WI38 (cell line): ENCODE data around the gene PPP1R3G.
"Not testable (repeated sequence)": the region's sequence is repeated elsewhere in the genome, so short reads cannot be mapped to it uniquely, and the experiment has no call there.

ENCODE experiments used
- H3K4me3 ChIP-seq: 2 replicates; pipeline ENCODE4 v1.5.1; 2011; ENCODE audit warnings: low read depth, mild to moderate bottlenecking, control low read depth, low read length
- CTCF ChIP-seq: IDR thresholded peaks from 2 replicates; pipeline ENCODE4 v1.5.1; 2012; ENCODE audit warnings: low read depth, mild to moderate bottlenecking, control low read depth, low read length

PPP1R3G gene

DNA sequence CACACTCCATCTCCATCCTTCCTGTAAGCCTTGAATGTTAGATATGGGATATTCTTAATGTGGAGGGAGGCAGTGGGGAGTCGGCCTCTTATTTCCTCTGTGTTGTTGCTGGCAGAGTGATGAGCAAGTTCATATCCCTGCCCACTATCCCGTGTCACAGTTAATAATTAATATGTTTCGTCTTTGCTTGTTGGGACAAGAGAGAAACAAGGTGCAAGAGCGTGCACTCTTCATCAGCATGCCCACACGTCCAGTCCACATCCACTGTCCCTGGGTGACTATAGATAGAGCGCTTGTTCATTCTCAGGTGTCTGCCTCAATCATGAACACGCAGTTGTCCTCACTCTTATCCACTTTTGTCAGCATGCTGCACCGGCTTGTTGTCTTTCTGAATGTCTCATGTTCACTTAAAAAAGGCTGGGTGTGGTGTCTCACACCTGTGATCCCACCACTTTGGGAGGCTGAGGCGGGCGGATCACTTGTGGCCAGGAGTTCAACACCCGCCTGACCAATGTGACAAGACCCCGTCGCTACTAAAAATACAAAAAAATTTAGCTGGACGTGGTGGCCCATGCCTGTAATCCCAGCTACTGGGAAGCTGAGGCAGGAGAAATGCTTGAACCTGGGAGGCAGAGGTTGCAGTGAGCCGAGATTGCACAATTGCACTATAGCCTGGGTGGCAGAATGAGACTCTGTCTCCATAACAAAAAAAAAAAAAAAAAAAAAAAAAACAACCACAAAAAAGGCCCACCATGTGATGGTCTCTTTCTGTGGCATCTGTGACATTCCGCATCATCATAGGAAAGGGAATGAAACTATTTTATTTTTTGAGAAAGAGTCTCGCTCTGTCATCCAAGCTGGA is 34.2 kb downstream of the PPP1R3G start:
- H3K4me3 ChIP-seq: no peak overlapping the region
- TF ChIP-seq CTCF: no peak

- TF ChIP-seq CTCF: no peak
- H3K4me3 ChIP-seq: no peak overlapping the region
These were observed 34.9 kb downstream of the PPP1R3G start for GRCh38 chr6:5120011-5120410.

DNA sequence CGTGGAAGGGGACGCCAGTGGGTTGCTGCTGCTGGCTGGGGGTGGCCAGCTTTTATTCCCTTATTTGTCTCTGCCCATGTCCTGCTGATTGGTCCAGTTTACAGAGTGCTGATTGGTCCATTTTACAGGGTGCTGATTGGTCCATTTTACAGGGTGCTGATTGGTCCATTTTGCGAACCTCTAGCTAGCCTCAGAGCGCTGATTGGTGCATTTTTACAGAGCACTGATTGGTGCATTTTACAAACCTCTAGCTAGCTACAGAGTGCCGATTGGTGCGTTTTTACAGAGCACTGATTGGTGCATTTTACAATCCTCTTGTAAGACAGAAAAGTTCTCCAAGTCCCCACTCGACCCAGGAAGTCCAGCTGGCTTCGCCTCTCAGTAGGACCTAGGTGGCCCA is 35.4 kb downstream of the PPP1R3G start:
- H3K4me3 ChIP-seq: not testable (repeated sequence)

GRCh38 chr6:5121479-5121878 is 36.3 kb downstream of the PPP1R3G start:
- no peak overlapping the region for H3K4me3 ChIP-seq
- TF ChIP-seq CTCF: no peak

- no peak overlapping the region for H3K4me3 ChIP-seq
- no peak for TF ChIP-seq CTCF
These were observed 36.8 kb downstream of the PPP1R3G start for GRCh38 chr6:5121956-5122355.

- H3K4me3 ChIP-seq: no peak overlapping the region
- TF ChIP-seq CTCF: no peak
These were observed 37.5 kb downstream of the PPP1R3G start for GRCh38 chr6:5122504-5123112.

DNA sequence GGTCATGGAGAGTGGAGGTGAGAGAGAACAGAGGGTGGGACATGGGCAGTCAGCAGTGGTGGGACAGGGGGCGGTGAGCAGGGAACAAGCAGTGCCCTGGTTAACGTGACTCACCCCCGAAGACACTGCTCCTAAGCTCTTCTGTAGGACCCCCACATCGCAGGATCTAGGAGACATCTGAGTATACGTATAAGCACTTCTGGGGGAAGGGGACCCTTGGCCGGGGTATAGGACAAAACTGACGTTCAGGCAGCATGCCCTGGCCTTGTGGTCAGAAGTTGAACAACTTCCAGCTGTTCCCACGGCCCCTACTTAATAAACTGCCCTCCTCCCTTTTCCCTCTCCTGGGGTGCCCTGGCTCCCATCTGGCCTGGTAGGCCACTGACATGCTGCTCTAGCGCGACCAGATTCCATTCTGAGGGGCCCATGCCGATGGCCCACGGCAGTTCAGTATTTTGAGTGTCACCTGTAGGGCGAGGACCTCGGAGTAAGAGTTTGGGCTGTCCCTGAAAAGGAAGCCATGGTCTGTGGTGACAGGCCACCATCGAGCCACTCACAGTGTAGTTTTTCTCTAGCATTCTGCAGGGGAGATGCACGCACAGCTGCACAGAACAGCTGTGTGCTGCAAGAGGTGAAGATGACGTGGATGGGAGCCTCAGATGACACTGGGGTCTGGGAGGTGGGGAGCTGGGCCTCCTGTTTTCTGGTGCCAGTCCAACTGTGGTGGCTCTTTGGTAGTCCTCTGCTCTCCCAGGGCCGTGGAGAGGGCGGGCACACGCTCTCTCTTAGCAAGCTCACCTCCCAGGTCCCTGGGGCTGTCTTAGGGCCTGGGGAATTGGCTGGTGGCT is 38.4 kb downstream of the PPP1R3G start:
- no peak for TF ChIP-seq CTCF
- no peak overlapping the region for H3K4me3 ChIP-seq
